Measurements from ENCODE around the gene ROS1.
"Not testable (repeated sequence)": the region's sequence is repeated elsewhere in the genome, so short reads cannot be mapped to it uniquely, and the experiment has no call there.

Gene ROS1

GRCh38 chr6:117381749-117382148 lies 44.0 kb downstream of the ROS1 start:
- no peak for TF ChIP-seq CTCF (conservative IDR thresholded peaks at IDR 0.05)
- no peak overlapping the region for H3K27ac ChIP-seq

GRCh38 chr6:117380298-117380697 lies 45.4 kb downstream of the ROS1 start:
- no peak for TF ChIP-seq CTCF (conservative IDR thresholded peaks at IDR 0.05)
- H3K27ac ChIP-seq: no peak overlapping the region

DNA sequence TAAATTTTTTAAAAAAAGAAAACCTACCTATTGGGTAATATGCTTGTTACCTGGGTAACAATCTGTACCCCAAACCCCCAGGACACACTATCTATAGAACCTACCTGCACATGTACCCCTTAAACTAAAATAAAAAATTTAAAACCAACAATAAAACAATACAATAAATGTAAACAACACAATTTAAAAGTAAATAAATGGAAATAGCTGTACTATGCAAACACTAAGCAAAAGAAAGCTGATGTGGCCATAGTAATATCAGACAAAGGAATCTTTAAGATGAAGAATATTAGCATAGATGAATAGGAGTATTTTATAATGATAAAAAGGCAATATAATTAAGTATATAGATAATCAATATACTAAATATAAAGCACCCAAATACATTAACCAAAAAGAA lies 50.3 kb downstream of the ROS1 start:
- no peak overlapping the region for H3K27ac ChIP-seq
- no peak for TF ChIP-seq CTCF (conservative IDR thresholded peaks at IDR 0.05)

DNA sequence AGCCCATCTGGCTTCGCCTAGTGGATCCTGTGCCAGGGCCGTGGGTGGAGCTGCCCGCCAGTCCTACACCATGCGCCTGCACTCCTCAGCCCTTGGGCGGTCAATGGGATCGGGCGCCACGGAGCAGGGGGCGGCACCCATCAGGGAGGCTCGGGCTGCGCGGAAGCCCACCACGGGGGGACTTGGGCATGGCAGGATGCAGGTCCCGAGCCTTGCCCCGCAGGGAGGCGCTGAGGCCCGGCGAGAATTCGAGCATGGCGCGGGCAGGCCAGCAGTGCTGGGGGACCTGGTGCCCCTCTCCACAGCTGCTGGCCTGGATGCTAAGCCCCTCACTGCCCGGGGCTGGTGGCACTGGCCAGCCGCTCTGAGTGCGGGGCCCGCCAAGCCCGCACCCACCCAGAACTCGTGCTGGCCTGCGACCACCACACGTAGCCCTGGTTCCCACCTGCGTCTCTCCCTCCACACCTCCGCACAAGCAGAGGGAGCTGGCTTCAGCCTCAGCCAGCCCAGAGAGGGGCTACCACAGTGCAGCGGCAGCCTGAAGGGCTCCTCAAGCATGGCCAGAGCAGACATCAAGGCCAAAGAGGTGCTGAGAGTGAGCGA lies 52.4 kb downstream of the ROS1 start:
- TF ChIP-seq CTCF (conservative IDR thresholded peaks at IDR 0.05): no peak
- H3K27ac ChIP-seq: no peak overlapping the region

GRCh38 chr6:117372289-117372688 lies 53.5 kb downstream of the ROS1 start:
- not testable (repeated sequence) for H3K27ac ChIP-seq

- H3K27ac ChIP-seq: no peak overlapping the region
- TF ChIP-seq CTCF (conservative IDR thresholded peaks at IDR 0.05): no peak
These were observed 54.2 kb downstream of the ROS1 start for GRCh38 chr6:117371492-117371891.

DNA sequence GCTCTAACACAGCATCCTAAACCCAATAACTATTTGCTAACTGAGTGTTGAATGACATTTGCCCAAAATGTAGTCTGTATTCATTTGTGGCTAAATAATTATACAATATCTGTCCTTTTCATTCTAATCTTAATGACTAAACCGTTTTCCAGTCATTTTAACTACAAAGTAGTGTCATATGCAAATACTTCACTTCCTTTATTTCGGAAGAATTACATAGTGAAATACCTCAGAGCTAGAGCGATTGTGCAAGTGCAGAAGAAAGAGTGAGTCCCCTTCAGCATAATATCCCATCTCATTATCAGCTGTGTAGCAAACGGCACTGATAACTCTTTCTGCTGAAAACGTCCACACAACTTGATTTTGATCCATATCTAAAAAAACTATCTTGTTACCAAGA lies 66.2 kb downstream of the ROS1 start:
- H3K27ac ChIP-seq: no peak overlapping the region
- no peak for TF ChIP-seq CTCF (conservative IDR thresholded peaks at IDR 0.05)

DNA sequence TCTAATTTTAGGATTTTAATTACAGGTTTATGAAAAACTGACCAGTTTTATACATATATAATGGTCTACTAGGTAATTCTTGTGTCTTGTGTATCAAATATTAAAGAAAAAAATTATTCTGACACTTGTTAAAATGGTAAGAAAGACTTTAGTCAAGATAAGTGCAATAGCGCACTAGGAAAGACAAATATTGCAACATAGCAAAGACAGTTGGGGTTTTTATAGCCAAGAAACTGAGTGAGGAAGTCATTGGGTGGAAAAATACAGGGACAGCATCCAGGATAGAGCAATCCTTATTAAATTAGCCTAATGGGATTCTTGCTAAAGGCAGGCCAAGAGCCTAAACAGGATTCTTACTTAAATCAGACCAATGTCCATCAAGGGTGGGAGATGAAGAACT lies 71.1 kb downstream of the ROS1 start:
- no peak for TF ChIP-seq CTCF (conservative IDR thresholded peaks at IDR 0.05)
- H3K27ac ChIP-seq: no peak overlapping the region
